DMS53 treated with DMSO at 0.1 percent for 48 hours (cell line): Measurements from ENCODE around the gene PNRC2.
A peak's percentile ranks its signal among the peaks of the same experiment; 100 is the strongest.

Experiments
- DNase-seq: peaks from one replicate; lab custom pipeline; 2025; ENCODE audit not compliant: unreplicated experiment; lab: John Stamatoyannopoulos, UW

Gene PNRC2, protein sequence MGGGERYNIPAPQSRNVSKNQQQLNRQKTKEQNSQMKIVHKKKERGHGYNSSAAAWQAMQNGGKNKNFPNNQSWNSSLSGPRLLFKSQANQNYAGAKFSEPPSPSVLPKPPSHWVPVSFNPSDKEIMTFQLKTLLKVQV

DNA sequence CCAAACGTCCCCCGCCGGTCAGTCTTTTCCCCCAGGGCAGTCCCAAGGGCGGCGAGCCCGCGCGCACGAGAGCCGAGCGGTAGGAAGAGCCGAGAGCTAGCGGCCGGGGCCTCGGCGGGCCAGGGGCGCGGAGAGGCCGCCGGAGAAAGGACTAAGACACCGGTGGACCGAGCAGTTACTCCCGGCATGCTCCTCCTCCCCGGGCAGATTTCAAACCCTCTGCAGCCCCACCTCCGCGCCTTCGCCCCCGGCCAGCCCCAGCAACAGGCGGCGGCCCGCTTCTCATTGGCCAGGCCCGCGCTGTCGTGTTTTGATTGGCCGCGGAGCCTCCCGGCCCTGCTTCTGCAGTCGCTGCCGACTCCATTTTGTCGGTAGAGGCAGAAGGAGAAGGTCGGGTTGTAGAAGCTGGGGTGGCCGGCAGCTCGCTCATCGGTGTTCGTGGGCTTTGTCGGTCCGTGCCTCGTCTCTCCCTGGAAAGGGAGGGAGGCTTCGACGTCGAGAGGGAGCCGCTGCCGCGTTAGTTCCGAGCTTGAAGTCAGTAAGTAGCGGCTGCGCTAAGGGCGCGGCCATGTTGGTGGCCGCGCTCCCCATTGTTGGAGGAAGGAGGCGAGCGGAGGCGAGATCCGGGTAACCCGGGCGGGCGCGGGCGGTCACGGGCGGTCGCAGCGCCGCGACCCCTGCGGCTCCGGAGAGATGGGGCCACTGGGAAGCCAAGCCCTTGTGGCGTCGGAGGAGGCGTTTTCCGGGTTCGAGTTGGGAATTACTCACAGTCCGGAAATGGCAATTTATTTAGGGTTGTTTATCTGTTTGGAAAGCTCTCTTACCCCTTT, at the start of gene PNRC2:
PNRC2 (plus strand) TSS at position 368 of the 830 bp plus-strand sequence. CDS start 1,630 bp downstream, outside the sequence.
- peak; percentile 95 for DNase-seq

DNA sequence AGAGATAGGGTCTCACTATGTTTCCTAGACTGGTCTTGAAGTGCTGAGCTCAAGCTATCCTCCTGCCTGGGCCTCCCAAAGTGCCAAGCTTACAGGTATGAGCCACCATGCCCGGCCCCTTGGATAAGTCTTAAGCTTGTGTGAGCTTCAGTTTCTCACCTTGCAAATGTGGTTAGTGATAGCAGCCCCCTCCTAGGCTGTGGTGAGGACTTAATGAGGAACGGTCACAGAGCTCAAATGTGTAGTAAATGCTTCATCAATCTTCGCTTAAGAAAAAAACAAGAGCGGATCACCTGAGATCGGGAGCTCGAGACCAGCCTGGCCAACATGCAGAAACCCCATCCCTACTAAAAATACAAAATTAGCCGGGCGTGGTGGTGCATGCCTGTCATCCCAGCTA, 49.5 kb upstream of the PNRC2 start:
- no peak for DNase-seq

DNA sequence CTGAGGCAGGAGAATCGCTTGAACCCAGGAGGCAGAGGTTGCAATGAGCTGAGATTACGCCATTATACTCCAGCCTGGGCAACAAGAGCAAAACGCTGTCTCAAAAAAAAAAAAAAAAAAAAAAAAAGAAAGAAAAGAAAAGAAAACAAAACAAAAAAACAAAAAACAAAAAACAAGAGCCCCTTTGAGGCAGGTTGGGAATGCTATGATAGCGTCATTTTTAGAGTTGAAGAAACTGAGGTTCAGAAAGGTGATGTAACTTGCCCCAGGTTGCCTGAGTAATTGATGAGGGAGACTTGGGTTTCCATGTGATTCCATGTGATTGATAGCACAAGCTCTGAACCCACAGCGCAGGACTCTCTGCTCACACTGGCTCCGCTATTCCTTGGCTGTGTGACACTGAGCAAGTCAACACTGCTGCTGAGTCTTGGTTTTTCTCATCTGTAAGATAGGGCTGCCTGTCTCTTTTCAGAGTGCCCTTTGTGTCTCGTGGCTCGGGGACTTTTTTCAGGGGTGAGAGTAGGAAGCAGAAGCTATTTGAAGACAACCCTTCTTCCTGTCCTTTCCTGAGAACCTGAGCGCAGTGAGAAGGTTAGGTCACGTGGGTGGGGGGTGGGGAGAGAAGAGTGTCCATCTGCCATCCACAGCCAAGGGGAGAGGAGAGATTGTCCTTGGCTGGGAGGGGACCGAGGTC, 48.9 kb upstream of the PNRC2 start:
- no peak for DNase-seq

DNA sequence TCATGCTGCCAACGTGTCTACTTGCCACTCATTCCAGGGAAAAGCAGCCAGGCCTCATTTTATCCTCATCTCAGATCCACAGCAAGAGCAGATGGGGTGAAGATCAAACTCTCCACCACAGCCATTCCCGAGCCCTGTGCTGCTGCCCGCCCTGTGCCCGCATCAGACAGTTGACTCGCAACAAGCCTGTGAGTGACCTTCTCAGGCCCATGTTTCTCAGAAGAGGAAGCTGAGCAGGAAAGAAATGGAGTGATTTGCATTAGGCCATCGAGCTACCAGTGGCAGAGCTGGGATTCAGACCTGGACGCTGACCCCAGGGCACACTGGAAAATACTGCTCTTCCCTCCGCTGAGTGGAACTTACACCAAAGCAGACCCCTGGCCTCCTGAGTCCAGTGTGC, 47.7 kb upstream of the PNRC2 start:
- DNase-seq: no peak

DNA sequence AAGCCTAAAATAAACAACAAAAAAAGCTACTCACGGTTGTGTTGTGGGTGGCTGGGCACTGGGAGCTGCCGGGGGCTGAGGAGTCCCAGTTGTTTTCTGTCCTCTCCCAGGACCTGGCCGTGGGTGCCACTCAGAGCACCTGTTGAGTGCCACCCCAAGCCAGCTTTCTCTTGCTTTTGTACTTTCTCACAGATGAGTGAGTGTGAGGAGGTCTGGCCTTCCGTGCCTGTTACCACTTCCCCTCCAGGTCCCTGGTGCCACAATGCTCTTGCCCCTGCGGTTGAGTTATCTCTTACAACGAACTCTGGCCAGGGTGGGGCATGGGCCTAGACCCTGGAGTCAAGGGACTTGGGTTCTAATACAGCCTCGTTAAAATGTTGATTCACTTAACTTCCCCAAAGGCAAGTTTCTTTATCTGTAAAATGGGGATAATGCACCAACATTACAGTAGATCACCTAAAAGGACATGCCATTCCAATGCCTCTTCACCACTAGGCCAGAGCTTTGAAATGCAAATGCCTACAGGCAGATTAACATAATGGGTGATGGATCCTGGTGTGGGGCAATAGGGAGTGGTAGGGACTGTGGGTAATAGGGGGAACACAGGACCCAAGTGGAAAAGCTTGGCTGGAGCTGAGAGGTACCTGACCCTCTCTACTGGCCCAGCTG, 46.3 kb upstream of the PNRC2 start, which contains the start of gene CNR2:
CNR2 (minus strand) TSS at position 151 of the 669 bp plus-strand sequence. CDS start 37,745 bp downstream, outside the sequence.
- no peak for DNase-seq

DNA sequence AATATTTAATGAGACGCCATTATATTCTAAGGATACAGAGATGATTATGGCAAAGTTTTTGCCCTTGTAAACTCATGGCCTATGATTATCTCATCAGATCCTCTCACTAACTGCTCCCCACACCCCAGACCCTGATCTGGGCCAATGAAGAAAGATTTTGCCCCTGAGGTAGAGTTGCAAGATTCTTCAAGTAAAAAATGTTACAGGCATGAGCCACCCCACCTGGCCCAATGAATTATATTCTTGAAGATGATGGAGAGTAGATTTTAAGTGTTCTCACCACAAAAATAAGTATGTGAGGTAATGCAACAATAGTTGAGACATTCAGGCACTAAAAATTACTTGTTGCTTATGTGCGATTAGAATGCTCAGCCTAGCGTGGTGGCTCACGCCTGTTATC, 44.7 kb upstream of the PNRC2 start:
- no peak for DNase-seq

DNA sequence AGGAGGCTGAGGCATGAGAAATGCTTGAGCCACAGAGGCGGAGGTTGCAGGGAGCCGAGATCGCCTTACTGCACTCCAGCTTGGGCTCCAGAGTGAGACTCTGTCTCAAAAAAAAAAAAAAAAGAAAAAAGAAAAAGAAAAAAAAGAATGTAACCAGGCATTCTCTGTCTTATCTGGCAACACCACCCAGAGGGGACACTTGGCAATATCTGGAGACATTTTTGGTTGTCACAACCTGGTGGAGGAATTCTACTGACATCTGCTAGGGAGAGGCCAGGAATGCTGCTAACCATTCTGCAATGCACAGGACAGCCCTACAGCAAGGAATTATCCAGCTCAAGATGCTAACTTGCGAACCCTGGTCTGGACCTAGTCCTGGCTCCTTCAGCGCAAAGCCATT, 44.2 kb upstream of the PNRC2 start:
- DNase-seq: no peak

DNA sequence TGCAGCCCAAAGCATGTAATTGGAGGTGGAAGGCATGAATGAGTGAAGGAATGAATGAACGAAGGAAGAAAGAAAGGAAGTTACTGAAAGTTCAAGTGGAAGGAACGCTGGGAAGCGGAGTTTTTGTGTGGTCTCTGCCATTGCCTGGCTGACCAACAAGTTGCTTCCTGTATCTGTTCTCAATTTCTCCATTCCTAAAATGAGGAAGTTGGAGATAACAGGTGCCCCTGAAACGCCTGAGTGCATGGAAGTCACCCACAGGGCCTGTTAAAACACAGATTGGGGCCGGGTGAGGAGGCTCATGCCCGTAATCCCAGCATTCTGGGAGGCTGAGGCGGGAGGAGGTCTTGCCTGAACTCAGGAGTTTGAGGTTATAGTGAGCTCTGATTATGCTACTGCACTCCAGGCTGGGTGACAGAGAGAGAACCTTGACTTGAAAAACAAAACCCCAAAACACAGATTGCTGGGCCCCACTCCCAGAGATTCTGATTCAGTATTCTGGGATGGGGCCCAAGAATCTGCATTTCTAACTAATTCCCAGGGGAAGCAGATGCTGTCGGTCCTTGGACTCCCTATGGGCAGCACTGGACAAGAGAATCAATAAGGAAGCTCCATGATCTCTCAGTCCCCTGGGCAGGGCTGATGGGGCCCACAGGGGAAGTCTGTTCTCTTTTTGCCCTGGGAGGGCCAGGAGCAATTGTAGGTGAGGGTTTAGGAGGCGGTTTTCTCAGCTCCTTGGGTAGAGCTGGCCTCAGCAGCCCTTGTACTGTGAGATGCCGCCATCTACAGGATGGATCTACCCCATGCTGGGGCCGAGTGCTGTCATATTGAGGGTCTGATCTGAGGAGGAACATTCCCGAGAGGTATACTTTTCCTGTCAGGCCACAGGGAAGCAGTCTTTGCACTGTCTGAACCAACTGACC, 43.2 kb upstream of the PNRC2 start:
- peak; percentile 56 for DNase-seq

DNA sequence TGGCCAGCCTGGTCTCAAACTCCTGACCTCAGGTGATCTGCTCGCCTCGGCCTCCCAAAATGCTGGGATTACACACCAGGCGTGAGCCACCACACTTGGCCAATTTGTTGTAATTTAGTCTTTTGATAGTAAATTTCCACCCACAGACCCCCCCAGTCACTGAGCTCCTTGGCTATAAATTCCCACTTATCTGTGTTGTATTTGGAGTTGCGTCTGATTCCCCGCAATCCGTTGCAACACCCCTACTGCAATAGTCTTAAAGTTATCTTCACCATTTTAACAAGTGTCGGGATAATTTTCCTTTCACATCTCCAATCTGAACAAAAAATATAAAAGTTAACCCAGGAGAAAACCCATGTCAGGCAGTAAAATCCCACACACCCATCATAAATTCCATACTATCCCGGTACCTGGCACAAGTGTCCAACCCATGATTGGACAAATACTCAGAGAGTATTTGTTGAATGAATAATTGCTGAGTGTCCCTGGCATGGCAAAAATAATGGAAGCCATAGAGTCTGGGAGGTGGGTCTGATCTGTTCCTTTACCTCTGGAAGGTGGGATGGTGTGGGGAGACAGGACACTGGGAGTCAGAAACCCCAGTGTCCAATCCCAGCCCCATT, 37.2 kb upstream of the PNRC2 start:
- DNase-seq: no peak

DNA sequence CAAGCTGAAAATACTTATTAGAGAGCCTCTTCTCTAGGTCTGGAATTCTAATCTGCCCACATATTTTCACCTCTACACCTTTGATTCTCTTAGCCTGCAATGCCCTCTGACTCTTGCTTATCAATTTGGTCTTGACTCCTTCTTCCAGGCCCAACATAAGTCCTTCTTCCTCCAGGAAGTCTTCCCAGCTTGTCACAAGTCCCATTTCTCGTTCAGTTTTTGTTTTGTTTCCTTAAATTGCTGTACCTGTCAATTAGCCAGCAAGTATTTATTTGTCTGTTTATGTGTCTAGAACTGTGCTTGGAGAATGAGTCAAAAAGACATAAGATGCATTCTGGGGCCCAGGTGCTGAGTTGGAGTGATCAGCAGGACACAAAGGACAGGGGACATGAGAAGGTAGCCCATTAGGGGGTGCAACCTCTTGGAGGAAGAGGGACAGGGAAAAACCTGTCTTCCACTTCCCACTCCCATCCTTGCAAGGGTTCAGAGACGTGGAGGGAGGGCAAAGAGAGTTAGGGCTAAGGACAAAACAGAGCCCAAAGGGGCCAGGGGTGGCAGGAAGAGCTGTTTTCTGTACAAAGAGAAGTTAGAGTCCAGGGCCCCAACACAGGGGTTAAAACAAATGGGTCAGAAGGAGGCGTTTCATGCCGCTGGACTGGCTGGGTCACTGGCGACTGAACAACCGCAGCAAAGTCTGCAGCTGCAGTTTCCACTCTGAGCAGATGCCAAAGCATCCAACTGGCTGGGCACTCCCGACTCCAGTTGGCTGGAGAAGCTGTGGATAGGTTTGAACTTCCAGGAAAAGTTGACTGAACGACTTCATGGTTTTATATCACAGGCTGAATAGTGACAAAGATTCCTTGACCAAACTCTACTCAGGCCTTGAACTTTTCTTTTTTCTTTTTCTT, 35.8 kb upstream of the PNRC2 start:
- no peak for DNase-seq

DNA sequence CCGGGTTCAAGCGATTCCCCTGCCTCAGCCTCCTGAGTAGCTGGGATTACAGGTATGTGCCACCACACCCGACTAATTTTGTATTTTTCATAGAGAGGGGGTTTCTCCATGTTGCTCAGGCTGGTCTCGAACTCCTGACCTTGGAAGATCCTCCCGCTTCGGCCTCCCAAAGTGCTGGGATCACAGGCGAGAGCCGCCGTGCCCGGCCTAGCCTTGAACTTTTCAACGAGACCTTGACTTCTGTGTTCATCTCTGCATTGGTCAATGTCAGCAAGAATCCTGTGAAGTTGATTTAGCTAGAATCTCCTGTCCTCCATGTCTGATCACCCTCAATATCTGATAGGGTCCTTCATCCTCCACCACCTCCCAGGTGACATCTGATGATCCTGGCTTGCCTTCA, 35.0 kb upstream of the PNRC2 start:
- no peak for DNase-seq

DNA sequence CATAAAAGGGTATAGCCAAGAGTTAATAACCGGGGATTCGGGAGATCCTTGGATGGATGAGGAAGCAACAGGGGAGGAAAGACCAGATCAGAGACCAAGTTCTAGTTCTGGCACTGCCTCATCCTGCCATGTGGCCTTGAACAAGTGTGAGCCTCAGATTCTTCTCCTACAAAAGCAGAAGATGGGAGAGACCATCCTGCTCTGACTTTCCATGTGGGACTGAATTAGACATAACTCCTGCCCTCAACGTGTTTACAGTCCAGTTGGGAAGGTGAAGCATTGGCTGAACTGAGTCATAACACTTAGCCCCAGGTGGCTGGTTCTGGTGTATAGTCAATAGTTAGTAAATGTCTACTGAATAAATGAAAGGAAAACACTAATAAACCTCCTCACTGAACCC, 34.3 kb upstream of the PNRC2 start:
- DNase-seq: no peak

DNA sequence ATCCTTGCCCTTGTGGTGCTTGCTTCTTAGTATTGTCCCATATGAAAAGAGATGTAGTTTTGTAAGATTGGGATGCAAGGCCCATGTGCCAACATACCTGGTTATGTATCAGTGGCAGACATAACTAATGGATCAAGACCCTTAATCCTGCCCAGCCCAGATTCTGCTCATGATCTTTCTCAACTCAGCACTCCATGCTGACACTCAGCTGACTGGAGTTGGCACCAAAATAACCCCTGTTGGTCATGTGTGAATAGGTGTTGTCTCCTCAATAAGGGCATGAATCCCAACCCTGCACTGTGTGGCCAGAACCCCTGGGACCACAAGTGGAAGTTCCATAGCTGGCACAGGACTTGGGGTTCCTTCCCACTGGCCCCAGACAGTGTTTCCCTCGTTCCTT, 32.5 kb upstream of the PNRC2 start:
- DNase-seq: no peak

DNA sequence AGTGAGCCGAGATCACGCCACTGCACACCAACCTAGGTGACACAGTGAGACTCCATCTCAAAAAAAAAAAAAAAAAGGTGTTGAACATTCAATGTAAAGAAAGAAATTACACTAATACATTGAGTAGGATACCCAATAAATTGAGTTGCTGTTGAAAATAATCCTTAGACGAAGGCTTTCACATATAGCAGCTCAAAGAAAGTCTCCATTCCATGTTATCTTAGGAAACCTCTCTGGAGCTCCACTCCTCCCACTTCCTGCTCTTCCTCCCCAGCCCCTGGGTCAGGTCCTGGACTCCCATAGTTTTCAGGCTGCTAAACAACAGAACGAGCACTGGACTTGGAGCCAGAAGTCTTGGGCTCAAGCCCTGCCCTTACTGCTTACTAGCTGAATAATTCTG, 30.8 kb upstream of the PNRC2 start:
- no peak for DNase-seq

DNA sequence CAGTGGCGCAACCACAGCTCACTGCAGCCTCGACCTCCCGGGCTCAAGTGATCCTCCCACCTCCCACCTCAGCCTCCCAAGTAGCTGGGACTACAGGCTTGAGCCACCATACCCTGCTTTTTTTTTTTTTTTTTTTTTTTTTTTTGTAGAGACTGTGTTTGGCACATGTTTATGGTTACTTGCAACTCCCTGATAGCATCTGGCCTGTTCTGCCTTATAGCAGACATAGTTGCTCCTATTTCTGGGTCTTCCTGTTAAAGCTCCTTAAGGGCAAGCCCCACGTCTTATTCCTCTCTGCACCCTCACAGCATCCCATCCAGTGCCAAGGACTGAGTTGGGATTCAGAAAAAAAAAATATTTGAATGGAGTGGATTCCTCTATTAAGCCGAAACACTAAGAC, 29.4 kb upstream of the PNRC2 start:
- no peak for DNase-seq

DNA sequence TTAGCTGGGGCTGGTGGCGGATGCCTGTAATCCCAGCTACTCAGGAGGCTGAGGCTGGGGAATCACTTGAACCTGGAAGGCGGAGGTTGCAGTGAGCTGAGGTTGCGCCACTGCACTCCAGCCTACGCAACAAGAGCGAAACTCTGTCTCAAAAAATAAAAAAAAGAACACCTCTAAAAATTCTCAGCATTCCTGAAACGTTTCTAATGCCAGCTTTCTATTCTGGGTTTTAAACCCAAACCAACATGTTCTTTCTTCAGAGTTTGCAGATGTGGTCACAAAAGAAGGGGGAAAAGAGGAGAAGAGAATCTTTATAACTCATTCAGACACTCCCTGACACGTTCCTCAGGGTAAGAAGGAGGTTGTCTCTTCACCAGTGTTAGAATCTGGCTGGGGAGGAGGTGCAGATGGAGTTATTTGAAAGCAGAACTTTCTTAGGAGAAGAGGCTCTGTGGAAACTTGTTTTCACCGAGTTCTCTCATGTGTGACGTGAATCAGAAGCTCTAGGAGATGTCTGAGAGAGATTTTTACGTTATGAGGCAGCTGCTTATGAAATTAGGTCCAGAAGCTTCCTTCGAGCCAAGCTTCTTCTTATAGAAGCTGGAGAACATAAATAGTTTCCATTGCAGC, 28.7 kb upstream of the PNRC2 start:
- DNase-seq: no peak

DNA sequence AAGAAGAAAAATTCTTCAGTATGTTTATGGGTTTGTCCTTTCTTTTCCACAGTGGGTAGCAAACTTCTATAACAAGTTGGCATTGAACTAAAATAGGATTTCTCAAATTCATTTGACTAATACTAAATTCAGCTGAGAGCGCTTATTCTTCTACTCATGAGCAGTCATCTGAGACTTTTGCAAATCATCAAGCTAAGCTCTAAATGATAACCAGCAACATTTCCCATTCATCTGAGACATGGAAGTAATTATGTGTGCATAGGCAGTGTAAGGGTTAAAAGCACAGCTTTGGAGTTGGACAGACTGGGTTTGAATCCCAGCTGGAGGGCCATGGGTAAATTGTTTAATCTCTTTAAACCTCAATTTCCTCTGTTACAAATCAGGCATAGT, 28.1 kb upstream of the PNRC2 start:
- no peak for DNase-seq

DNA sequence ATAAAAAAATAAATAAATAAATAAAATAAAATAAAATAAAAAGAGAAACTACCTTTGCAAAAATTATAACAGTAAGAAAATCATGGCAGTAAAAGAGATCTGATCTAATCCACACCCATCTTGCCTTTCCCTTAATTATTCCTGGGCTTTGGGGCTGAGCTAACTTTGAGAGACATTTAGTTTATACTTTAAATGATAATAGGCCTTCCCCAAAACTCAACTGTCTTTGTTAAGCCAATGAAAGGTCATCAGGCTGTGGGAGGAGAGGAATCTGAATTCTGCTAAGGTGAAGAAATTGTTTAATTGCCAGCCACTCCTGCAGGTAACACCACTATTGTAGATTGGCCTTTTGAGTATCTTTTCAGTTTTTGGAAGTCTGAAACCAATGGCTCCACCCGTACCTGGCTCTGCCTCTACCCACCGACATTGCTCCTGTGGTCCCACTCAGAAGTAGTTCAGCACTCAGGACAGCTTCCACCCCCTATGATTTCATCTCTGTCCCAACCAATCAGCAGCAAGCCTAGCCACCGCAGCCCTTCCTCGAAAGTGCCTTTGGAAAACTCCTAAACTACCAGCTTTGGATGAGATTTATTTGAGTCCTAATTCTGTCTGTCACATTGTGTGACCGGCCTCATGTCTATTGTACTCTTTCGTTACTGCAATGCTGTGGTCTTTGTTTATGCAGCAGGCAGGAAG, 23.0 kb upstream of the PNRC2 start:
- DNase-seq: no peak
